Astrocyte of the cerebellum (primary cell): ENCODE measurements around the gene ARHGEF12.
A peak's percentile ranks its signal among the peaks of the same experiment; 100 is the strongest.

Source experiments
- DNase-seq: peaks from one replicate; pipeline ENCODE4 v3.0.0-alpha.2; 2011; ENCODE audit warnings: low read depth
- H3K4me3 ChIP-seq: 2 replicates; pipeline ENCODE4 v1.5.1; 2011; ENCODE audit warnings: mild to moderate bottlenecking, low read depth, low read length, moderate library complexity
- CTCF ChIP-seq: IDR thresholded peaks from 2 replicates; pipeline ENCODE4 v1.5.1; 2012; ENCODE audit warnings: low read length, low read depth, moderate library complexity, mild to moderate bottlenecking; ENCODE audit errors: missing control alignments
- in situ Hi-C: cut with HindIII; loops from 2 replicates; pipeline ENCODE4 v1.10.0; 2017; ENCODE audit warnings: low sequenced_read_pairs

ARHGEF12 gene

GRCh38 chr11:120467627-120468026, 131.4 kb downstream of the ARHGEF12 start:
- no peak for TF ChIP-seq CTCF
- DNase-seq: no peak
- no peak overlapping the region for H3K4me3 ChIP-seq
- in situ Hi-C loops: no loop called here

DNA sequence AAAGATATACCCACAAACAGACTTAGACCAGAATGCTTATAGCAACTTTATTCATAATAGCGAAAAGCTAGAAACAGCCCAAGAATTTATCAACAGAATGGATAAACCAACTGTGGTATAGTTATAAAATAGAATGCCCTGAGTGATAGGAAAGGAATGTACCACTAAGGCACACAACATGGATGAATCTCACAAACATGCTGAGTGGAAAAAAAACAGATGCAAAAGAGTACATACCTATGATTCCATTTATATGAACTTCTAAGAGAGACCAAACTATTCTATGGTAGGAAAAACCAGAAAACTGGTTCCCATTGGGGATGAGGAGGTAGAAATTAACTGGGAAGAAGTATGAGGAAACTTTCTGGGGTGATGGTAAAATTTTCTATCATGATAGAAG, 134.9 kb downstream of the ARHGEF12 start:
- in situ Hi-C loops: no loop called here
- no peak for TF ChIP-seq CTCF
- DNase-seq: peak; percentile 74
- no peak overlapping the region for H3K4me3 ChIP-seq

- no peak for DNase-seq
- TF ChIP-seq CTCF: no peak
- in situ Hi-C loops: no loop called here
Measured at GRCh38 chr11:120471994-120472393, 135.8 kb downstream of the ARHGEF12 start.

DNA sequence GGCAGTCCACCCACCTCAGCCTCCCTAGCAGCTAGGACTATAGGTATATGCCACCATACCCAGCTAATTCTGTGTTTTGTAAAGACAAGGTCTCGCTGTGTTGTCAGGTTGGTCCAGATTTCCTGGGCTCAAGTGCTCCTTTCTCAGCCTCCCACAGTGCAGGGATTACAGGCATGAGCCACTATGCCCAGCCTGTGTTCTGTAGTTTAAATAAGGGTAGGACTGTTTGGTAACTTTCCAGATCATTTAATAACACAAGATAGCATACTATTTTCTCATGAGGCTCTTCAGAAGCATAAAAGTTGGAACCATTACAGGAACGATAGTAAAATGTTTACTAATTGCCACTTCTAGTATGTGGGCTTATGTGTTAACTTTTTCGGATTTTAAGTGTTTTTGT, 137.3 kb downstream of the ARHGEF12 start:
- in situ Hi-C loops: no loop called here

More at GRCh38 chr11:120471994-120472393, 135.8 kb downstream of the ARHGEF12 start:
- H3K4me3 ChIP-seq: no peak overlapping the region

DNA sequence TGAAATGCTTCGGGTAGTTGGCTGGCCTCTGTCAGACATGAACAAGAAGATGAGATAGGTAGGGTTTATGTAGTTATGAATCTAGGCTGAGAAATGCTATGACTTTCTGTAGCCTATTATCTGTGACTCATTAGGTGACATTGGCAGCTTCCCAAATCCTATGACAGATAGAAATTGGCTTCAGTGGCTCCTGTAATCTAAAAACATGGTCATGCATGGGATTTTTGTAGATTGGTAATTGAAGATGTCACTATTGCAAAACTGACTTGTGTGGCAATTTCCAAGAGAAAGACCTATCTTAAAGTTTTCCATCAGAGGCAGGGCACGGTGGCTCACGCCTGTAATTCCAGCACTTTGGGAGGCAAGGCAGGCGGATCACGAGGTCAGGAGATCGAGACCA, 145.9 kb downstream of the ARHGEF12 start:
- H3K4me3 ChIP-seq: no peak overlapping the region
- TF ChIP-seq CTCF: no peak
- in situ Hi-C loops: no loop called here
- no peak for DNase-seq

More for the DNA sequence above, 137.3 kb downstream of the ARHGEF12 start:
- no peak for DNase-seq
- no peak for TF ChIP-seq CTCF
- no peak overlapping the region for H3K4me3 ChIP-seq

DNA sequence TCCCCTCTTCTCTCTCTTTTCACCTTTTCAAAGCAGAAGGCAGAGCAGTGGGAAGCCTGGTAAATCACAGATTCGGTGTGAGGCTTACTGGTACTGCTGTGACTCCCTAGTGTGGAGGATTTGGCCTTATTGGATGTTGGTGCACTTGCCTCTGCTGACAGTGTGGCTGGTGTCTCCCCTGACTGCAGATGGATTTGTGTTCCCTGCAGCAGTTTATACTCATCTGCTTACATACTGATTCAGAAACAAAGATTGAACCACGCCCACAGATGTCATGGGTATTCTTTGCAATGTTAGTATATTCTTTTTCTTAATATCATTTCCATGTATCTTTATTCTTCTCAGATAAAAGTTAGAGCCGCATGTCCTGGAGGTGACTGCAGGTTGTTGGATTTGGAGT, 148.5 kb downstream of the ARHGEF12 start:
- in situ Hi-C loops: no loop called here

More for the DNA sequence above, 148.5 kb downstream of the ARHGEF12 start:
- TF ChIP-seq CTCF: no peak
- H3K4me3 ChIP-seq: no peak overlapping the region
- DNase-seq: no peak
